SK-N-SH (cell line): ENCODE measurements around the gene THBS3. TPM values are rescaled to one million over a fixed set of nuclear protein-coding genes. Genes with fewer than 3 reads are reported as not detected.

ENCODE experiments used
- CTCF ChIA-PET: fragments of 300-600, 350-600 bp; formaldehyde crosslinking; extraction: SDS; loops from one replicate; lab custom pipeline; 2021; lab: Yijun Ruan, JAX
- POLR2A ChIA-PET: fragments of 350-600 bp; sonication (Branson Sonifier 250); formaldehyde crosslinking; extraction: SDS; loops from one replicate; lab custom pipeline; 2020; ENCODE audit warnings: antibody characterized with exemption, inconsistent platforms; lab: Yijun Ruan, JAX
- DNase-seq: peaks from one replicate; pipeline ENCODE4 v3.0.0; 2012
- H2AFZ ChIP-seq: fragments of 200-600 bp; sonication (generic); 2 replicates; pipeline ENCODE4 v1.8.1; 2016; ENCODE audit warnings: antibody characterized with exemption, mild to moderate bottlenecking, low read depth
- H3F3A ChIP-seq: fragments of 200-600 bp; sonication (generic); replicated peaks from 2 replicates; pipeline ENCODE3; 2016; ENCODE audit warnings: antibody characterized with exemption, mild to moderate bottlenecking; ENCODE audit not compliant: insufficient read depth
- H3K27ac ChIP-seq, 2 experiments: fragments of 200-500 bp in 1 of 2; fragments of 200-600 bp in 1 of 2; sonication (Bioruptor generic) in 1 of 2; sonication (generic), shearing (Covaris generic) in 1 of 2; 2 replicates each; pipeline versions ENCODE4 v1.5.1 to v1.6.1; 2014 to 2016; ENCODE audit warnings: low read depth in 2 of 2, inconsistent platforms in 1 of 2, low read length in 1 of 2, mild to moderate bottlenecking in 1 of 2, mixed read lengths in 1 of 2
- H3K27me3 ChIP-seq: fragments of 200-600 bp; sonication (generic), shearing (Covaris generic); 2 replicates; pipeline ENCODE4 v1.6.1; 2016; ENCODE audit warnings: mixed run types; ENCODE audit not compliant: insufficient read depth
- H3K36me3 ChIP-seq, 2 experiments: fragments of 200-500 bp in 1 of 2; fragments of 200-600 bp in 1 of 2; sonication (Bioruptor generic) in 1 of 2; sonication (generic) in 1 of 2; replicated peaks in 1 of 2; 2 replicates each; pipeline versions ENCODE3 to v1.5.1; 2014 to 2016; ENCODE audit warnings: low read length in 1 of 2, mild to moderate bottlenecking in 1 of 2; ENCODE audit not compliant: insufficient read depth in 2 of 2, control insufficient read depth in 1 of 2
- H3K4me1 ChIP-seq, 2 experiments: fragments of 200-500 bp in 1 of 2; fragments of 200-600 bp in 1 of 2; sonication (Bioruptor generic) in 1 of 2; sonication (generic), shearing (Covaris generic) in 1 of 2; 2 replicates each; pipeline versions ENCODE4 v1.5.1 to v1.6.1; 2014 to 2016; ENCODE audit warnings: low read depth in 1 of 2, low read length in 1 of 2, mixed run types in 1 of 2; ENCODE audit not compliant: insufficient read depth in 2 of 2, control insufficient read depth in 1 of 2
- H3K4me2 ChIP-seq: fragments of 200-600 bp; sonication (generic), shearing (Covaris generic); 2 replicates; pipeline ENCODE4 v1.6.1; 2017; ENCODE audit warnings: mixed run types
- H3K4me3 ChIP-seq, 2 experiments: fragments of 200-500 bp in 1 of 2; fragments of 200-600 bp in 1 of 2; sonication (Bioruptor generic) in 1 of 2; sonication (generic), shearing (Covaris generic) in 1 of 2; 2 replicates each; pipeline versions ENCODE4 v1.5.1 to v1.8.1; 2014 to 2016; ENCODE audit warnings: low read depth in 2 of 2, inconsistent platforms in 1 of 2, low read length in 1 of 2, mild to moderate bottlenecking in 1 of 2, mixed read lengths in 1 of 2, moderate library complexity in 1 of 2
- H3K79me2 ChIP-seq: fragments of 200-600 bp; sonication (generic); 2 replicates; pipeline ENCODE4 v1.8.1; 2017; ENCODE audit warnings: mild to moderate bottlenecking; ENCODE audit not compliant: insufficient read depth
- H3K9ac ChIP-seq: fragments of 200-600 bp; sonication (generic); 2 replicates; pipeline ENCODE4 v1.6.1; 2017; ENCODE audit warnings: mixed run types
- H3K9me2 ChIP-seq: fragments of 200-600 bp; sonication (generic); 2 replicates; pipeline ENCODE4 v1.6.1; 2017; ENCODE audit warnings: mixed run types
- H3K9me3 ChIP-seq: fragments of 200-600 bp; sonication (generic); 2 replicates; pipeline ENCODE4 v1.6.1; 2017; ENCODE audit warnings: mixed run types, mild to moderate bottlenecking, moderate library complexity
- H4K20me1 ChIP-seq: fragments of 200-600 bp; sonication (generic); 2 replicates; pipeline ENCODE4 v1.6.1; 2017; ENCODE audit warnings: mild to moderate bottlenecking, mixed run types; ENCODE audit not compliant: insufficient read depth
- EZH2phosphoT487 ChIP-seq: fragments of 200-600 bp; sonication (generic); IDR thresholded peaks from 2 replicates; pipeline ENCODE4 v1.6.1; 2017; ENCODE audit warnings: low read depth, mixed run types, mild to moderate bottlenecking, antibody characterized with exemption, moderate library complexity, borderline replicate concordance
- FOSL2 ChIP-seq: IDR thresholded peaks from 2 replicates; pipeline ENCODE4 v1.4.0; 2012; ENCODE audit warnings: low read depth, mild to moderate bottlenecking, moderate library complexity, borderline replicate concordance
- FOXJ3 ChIP-seq: sonication (generic); formaldehyde crosslinking; IDR thresholded peaks from 2 replicates; pipeline ENCODE4 v1.5.1; 2020; ENCODE audit warnings: mild to moderate bottlenecking, missing genetic modification reagents
- FOXM1 ChIP-seq: IDR thresholded peaks from 2 replicates; pipeline ENCODE4 v1.4.0; 2012; ENCODE audit warnings: low read depth, mild to moderate bottlenecking
- GATA2 ChIP-seq: sonication (generic); formaldehyde crosslinking; IDR thresholded peaks from 2 replicates; pipeline ENCODE4 v1.5.0; 2020; ENCODE audit warnings: mild to moderate bottlenecking, missing genetic modification reagents
- MEF2A ChIP-seq: IDR thresholded peaks from 2 replicates; pipeline ENCODE4 v1.4.0; 2012; ENCODE audit warnings: low read depth, borderline replicate concordance
- NRF1 ChIP-seq: IDR thresholded peaks from 2 replicates; pipeline ENCODE4 v1.6.1; 2012; ENCODE audit warnings: low read depth, mild to moderate bottlenecking, low read length
- RAD21 ChIP-seq: IDR thresholded peaks from 2 replicates; pipeline ENCODE4 v1.6.1; 2012; ENCODE audit warnings: mild to moderate bottlenecking, low read length
- RCOR1 ChIP-seq: fragments of 150-350 bp; IDR thresholded peaks from 2 replicates; pipeline ENCODE4 v1.6.1; 2017; ENCODE audit warnings: antibody characterized with exemption, low read length
- RFX5 ChIP-seq: IDR thresholded peaks from 2 replicates; pipeline ENCODE4 v1.6.1; 2012; ENCODE audit warnings: mild to moderate bottlenecking, improper control_type of control experiment, low read length
- RXRA ChIP-seq: IDR thresholded peaks from 2 replicates; pipeline ENCODE4 v1.4.0; 2012; ENCODE audit warnings: low read depth, mild to moderate bottlenecking, borderline replicate concordance
- SIN3A ChIP-seq: IDR thresholded peaks from 2 replicates; pipeline ENCODE4 v1.6.1; 2012; ENCODE audit warnings: low read depth, mild to moderate bottlenecking, low read length, moderate library complexity, borderline replicate concordance
- SMC3 ChIP-seq: IDR thresholded peaks from 2 replicates; pipeline ENCODE4 v1.6.1; 2012; ENCODE audit warnings: low read depth, low read length, improper control_type of control experiment
- TAF1 ChIP-seq: IDR thresholded peaks from 2 replicates; pipeline ENCODE4 v1.6.1; 2012; ENCODE audit warnings: low read depth, mild to moderate bottlenecking, low read length, moderate library complexity, borderline replicate concordance
- USF1 ChIP-seq: IDR thresholded peaks from 2 replicates; pipeline ENCODE4 v1.4.0; 2012; ENCODE audit warnings: low read depth, borderline replicate concordance
- USF2 ChIP-seq: fragments of 150-350 bp; IDR thresholded peaks from 2 replicates; pipeline ENCODE4 v1.6.1; 2017; ENCODE audit warnings: antibody characterized with exemption, low read length, low read depth, borderline replicate concordance
- YY1 ChIP-seq: IDR thresholded peaks from 2 replicates; pipeline ENCODE4 v1.4.0; 2012; ENCODE audit warnings: low read depth, mild to moderate bottlenecking
- WGBS: methylation state at CpG from one replicate; pipeline ENCODE4 v1.1.6; 2017; ENCODE audit warnings: low lambda C conversion rate; 5-methylcytosine and 5-hydroxymethylcytosine counted together
- polyA plus RNA-seq, 3 experiments: library from polyadenylated mRNA; depleted of rRNA; stranded (reverse); fragments of >200 nt; gene quantifications; 2 replicates each; pipeline ENCODE4 v1.2.3, GENCODE V29; 2012
- TF ChIP-seq, protein P1 (sequence below): fragments of 200-600 bp; sonication (generic); IDR thresholded peaks from 2 replicates; pipeline ENCODE4 v1.6.1; 2017; ENCODE audit warnings: antibody characterized with exemption, mild to moderate bottlenecking, moderate library complexity
- TF ChIP-seq, protein P2 (sequence below): IDR thresholded peaks from 2 replicates; pipeline ENCODE4 v1.4.0; 2012; ENCODE audit warnings: low read depth

Gene THBS3
- polyA plus RNA-seq, 1 of the 3 experiments (the other 2 are of a cell fraction), result 124 TPM

- CTCF ChIA-PET, result interaction anchor here (3.3 to 13.3 kb wide), 3 partner anchors 7 to 72 kb away, joined by 51 to 184 read pairs (median 66); partner anchors contain the start of genes FDPS, RUSC1 and SCAMP3
- H3K4me1 ChIP-seq, result peaks cover 0 to 20% of the 10 kb centered on the region in 2 experiments; a peak in 1 of 4 replicates
- WGBS, result 87% methylated on average over 4 of the region's 5 CpGs
- H3K9me2 ChIP-seq, result no peaks in the 10 kb centered on the region
- peak overlapping the region in 1 of 2 experiments; percentile 93; a peak in 2 of 4 replicates for H3K27ac ChIP-seq
- no peak overlapping the region for H2AFZ ChIP-seq
- H3K27me3 ChIP-seq, result no peaks in the 10 kb centered on the region
- H3K36me3 ChIP-seq, result peaks cover 9 to 25% of the 10 kb centered on the region in 2 experiments
- H3F3A ChIP-seq, result peaks cover 34% of the 10 kb centered on the region
- no peaks in the 10 kb centered on the region for H3K9me3 ChIP-seq
- peak overlapping the region; percentile 77; the same call in 1 of the 2 replicates for H3K9ac ChIP-seq
- DNase-seq, result peak; percentile 46
- H3K4me3 ChIP-seq, result peak overlapping the region; percentile 79 to 82
- H4K20me1 ChIP-seq, result no peaks in the 10 kb centered on the region
- TF ChIP-seq RFX5 (no peak), NRF1 (no peak), USF2 (no peak), GATA2 (CRISPR knock-in tag) (no peak), FOSL2 (no peak), EZH2phosphoT487 (no peak), FOXJ3 (CRISPR knock-in tag) (no peak), FOXM1 (no peak), YY1 (no peak), RCOR1 (no peak), USF1 (no peak), TAF1 (no peak), RAD21 (no peak), SIN3A (no peak), MEF2A (no peak), RXRA (no peak), SMC3 (no peak)
- TF ChIP-seq, protein P1, sequence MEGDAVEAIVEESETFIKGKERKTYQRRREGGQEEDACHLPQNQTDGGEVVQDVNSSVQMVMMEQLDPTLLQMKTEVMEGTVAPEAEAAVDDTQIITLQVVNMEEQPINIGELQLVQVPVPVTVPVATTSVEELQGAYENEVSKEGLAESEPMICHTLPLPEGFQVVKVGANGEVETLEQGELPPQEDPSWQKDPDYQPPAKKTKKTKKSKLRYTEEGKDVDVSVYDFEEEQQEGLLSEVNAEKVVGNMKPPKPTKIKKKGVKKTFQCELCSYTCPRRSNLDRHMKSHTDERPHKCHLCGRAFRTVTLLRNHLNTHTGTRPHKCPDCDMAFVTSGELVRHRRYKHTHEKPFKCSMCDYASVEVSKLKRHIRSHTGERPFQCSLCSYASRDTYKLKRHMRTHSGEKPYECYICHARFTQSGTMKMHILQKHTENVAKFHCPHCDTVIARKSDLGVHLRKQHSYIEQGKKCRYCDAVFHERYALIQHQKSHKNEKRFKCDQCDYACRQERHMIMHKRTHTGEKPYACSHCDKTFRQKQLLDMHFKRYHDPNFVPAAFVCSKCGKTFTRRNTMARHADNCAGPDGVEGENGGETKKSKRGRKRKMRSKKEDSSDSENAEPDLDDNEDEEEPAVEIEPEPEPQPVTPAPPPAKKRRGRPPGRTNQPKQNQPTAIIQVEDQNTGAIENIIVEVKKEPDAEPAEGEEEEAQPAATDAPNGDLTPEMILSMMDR, result no peak
- TF ChIP-seq, protein P2, sequence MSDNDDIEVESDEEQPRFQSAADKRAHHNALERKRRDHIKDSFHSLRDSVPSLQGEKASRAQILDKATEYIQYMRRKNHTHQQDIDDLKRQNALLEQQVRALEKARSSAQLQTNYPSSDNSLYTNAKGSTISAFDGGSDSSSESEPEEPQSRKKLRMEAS, result no peak
- TF ChIP-seq, all 33 proteins: peak for 0
- peak overlapping the region; percentile 100 for H3K4me2 ChIP-seq
- peaks cover 23% of the 10 kb centered on the region for H3K79me2 ChIP-seq
- POLR2A ChIA-PET, result interaction anchor here (2.9 kb wide), 1 partner anchor 9 kb away, joined by 11 read pairs; the partner anchor contains the start of gene SCAMP3
These were observed 45.5 kb upstream of the THBS3 start for GRCh38 chr1:155253208-155253607.
